Omental fat pad (tissue), 4 donors: ENCODE results near the gene LTA4H. TPM values are rescaled to one million over a fixed set of nuclear protein-coding genes. Genes with fewer than 3 reads are reported as not detected.

Experiments
- ATAC-seq: fragments of 150-250 bp; one replicate; pipeline ENCODE4 v1.9.1; 2016; ENCODE audit warnings: mild to moderate bottlenecking, moderate library complexity; ENCODE audit not compliant: low FRiP score
- DNase-seq: peaks from one replicate; pipeline ENCODE4 v3.0.0-alpha.2; 2019; ENCODE audit warnings: low spot score
- total RNA-seq, 4 donors: library from RNA; depleted of rRNA; stranded (reverse); fragments of >200 nt; gene quantifications; one replicate each; pipeline ENCODE4 v1.1.0, GENCODE V29; 2016
- TF ChIP-seq, protein P1 (sequence below), 3 donors: fragments of 450-650 bp; IDR thresholded peaks; one replicate each; pipeline ENCODE4 v1.5.1; 2016 to 2017; ENCODE audit warnings: antibody characterized with exemption in 3 of 3, mild to moderate bottlenecking in 3 of 3, moderate library complexity in 2 of 3

The LTA4H gene
- total RNA-seq, 4 donors from 2014 or later: 60.8 to 77.8 (median 70.0) TPM

GRCh38 chr12:95967301-95967700, 68.1 kb downstream of the LTA4H start:
- TF ChIP-seq, protein P1, sequence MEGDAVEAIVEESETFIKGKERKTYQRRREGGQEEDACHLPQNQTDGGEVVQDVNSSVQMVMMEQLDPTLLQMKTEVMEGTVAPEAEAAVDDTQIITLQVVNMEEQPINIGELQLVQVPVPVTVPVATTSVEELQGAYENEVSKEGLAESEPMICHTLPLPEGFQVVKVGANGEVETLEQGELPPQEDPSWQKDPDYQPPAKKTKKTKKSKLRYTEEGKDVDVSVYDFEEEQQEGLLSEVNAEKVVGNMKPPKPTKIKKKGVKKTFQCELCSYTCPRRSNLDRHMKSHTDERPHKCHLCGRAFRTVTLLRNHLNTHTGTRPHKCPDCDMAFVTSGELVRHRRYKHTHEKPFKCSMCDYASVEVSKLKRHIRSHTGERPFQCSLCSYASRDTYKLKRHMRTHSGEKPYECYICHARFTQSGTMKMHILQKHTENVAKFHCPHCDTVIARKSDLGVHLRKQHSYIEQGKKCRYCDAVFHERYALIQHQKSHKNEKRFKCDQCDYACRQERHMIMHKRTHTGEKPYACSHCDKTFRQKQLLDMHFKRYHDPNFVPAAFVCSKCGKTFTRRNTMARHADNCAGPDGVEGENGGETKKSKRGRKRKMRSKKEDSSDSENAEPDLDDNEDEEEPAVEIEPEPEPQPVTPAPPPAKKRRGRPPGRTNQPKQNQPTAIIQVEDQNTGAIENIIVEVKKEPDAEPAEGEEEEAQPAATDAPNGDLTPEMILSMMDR (IDR thresholded peaks at IDR 0.05): no peak
- ATAC-seq: no peak
- DNase-seq: no peak

DNA sequence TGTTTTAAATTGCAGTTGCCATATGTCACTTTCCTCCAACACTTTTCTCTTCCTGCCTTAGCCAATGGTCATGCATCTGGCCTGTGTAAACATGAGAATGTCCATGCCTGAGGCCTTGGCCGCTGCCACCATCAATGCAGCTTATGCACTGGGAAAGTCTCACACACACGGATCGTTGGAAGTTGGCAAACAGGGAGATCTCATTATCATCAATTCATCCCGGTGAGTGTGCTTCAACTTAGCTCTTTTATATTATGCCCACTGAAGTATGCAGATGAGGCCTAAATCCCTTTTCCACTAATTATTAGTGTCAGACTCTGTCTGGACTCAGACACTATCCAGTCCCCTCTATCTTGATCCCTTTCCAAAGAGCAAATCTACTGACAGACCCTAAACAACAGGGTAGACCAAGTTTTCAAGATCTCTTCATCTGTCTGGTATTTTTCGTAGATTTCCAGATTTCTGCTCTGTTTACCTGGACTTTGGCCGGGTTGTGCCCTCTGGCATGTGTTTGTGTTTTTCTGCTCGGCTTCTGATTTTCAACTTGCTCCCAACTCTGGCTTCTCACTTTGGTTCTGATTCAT, 69.0 kb downstream of the LTA4H start:
- ATAC-seq: no peak
- no peak for DNase-seq
- TF ChIP-seq, protein P1 (IDR thresholded peaks at IDR 0.05): no peak

DNA sequence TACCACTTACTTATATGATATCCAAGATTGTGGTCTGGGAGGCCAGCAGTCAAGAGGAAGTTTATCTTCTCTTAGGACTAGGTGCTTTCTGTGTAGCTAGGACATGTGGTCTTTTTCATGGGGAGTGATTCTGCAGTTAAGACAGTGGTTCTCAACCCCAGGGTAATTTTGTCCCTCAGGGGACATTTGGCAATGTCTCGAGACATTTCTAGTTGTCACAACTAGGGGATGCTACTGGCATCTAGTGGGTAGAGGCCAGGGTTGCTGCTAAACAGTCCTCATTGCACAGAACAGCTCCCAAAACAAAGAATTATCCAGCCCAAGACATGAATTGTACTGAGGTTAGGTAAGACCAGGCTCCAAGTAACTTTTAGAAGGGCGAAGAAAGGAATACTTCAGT, 72.3 kb downstream of the LTA4H start:
- ATAC-seq (no peak), DNase-seq (no peak)
- TF ChIP-seq, protein P1 (IDR thresholded peaks at IDR 0.05): no peak

GRCh38 chr12:95962222-95962621, 73.2 kb downstream of the LTA4H start:
- ATAC-seq (no peak), DNase-seq (no peak)
- TF ChIP-seq, protein P1 (IDR thresholded peaks at IDR 0.05): no peak

GRCh38 chr12:95960241-95960640, 75.1 kb downstream of the LTA4H start:
- TF ChIP-seq, protein P1 (IDR thresholded peaks at IDR 0.05): no peak
- ATAC-seq: no peak
- no peak for DNase-seq

GRCh38 chr12:95959107-95959506, 76.3 kb downstream of the LTA4H start:
- ATAC-seq (no peak), DNase-seq (no peak)
- TF ChIP-seq, protein P1 (IDR thresholded peaks at IDR 0.05): no peak

GRCh38 chr12:95956557-95957145, 78.7 kb downstream of the LTA4H start:
- ATAC-seq (no peak), DNase-seq (no peak)
- TF ChIP-seq, protein P1 (IDR thresholded peaks at IDR 0.05): no peak
